DMS153 treated with DMSO at 0.1 percent for 48 hours (cell line): ENCODE data around the gene PCIF1.
"Not testable (repeated sequence)": the region's sequence is repeated elsewhere in the genome, so short reads cannot be mapped to it uniquely, and the experiment has no call there.

Experiments used
- DNase-seq: peaks from one replicate; lab custom pipeline; 2025; ENCODE audit not compliant: unreplicated experiment; lab: John Stamatoyannopoulos, UW

PCIF1 gene

GRCh38 chr20:45988830-45989229 lies 54.3 kb downstream of the PCIF1 start:
- not testable (repeated sequence) for DNase-seq

DNA sequence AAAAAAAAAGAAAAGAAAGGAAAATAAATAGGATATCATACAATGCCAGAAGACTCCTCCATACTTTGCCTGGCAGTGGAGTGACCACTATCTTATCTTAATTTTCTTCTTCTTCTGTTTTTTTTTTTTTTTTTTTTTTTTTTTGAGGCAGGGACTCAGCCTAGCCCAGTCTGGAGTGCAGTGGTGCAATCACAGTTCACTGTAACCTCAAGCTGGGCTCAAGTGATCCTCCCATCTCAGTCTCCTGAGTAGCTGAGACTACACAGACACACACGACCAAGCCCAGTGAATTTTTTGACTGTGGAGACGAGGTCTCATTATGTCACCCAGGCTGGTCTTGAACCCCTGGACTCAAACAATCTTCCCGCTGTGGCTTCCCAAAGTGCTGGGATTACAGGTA lies 57.1 kb downstream of the PCIF1 start:
- DNase-seq: no peak

DNA sequence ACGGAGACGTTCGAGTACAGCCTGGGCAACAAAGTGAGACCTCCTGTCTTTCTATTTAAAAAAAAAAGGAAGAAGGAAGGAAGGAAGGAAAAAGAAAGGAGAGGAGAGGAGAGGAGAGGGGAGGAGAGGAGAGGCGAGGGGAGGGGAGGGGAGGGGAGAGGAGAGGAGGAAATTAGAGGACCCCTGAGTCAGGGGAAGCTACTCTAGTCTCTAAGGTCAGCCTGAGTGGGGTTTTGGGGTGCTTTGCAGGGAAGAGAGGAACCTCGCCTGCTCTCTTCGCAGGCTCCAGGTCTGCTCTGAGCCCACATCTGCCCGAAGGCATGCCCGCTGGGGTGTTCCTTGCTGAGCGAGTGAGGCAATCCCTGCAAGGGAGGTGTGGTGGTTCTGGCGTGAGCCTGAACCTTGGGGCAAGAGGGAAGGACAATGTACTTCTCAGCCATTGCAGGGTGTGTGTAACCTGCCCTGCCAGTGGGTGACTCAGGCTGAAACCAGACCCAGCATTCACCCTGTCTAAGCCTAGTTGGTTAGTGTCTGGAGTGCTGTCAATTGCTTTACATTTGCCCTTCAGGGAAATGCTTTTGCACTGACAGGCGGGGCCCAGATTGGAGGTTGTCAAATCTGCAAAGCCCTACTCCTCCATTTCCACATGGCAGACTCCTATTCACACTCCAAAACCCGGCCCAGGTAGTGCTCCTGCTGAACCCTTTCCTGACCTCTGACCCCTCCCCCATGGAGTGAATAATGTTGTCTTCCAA lies 58.9 kb downstream of the PCIF1 start:
- no peak for DNase-seq

DNA sequence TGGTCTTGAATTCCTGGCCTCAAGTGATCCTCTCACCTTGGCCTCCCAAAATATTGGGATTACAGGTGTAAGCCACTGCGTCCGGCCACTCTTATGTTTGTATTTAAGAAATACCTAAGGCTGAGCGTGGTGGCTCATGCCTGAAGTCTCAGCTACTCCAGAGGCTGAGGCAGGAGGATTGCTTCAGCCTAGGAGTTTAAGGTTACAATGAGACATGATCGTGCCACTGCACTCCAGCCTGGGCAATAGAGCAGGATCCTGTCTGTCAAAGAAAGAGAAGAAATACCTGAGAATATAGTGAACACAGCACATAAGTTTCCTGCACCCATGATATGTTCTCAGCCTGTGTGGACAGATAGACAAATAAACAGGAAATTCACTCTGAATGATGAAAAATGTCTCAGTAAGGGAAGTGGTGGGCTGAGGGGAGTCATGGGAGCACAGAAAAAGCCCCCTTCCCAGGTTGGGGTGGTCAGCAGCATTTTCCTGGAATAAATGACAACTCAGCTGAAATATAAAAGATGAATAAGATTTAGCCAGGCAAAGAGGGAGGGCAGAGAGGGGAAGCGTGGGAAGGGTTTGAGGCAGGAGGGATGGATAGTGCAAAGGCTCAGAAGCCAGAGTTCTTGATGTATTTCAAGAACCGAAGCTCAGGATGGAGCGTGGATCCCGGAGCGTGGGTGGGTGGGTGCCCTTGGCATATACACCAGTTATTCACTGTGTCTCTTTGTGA lies 60.4 kb downstream of the PCIF1 start:
- DNase-seq: no peak

DNA sequence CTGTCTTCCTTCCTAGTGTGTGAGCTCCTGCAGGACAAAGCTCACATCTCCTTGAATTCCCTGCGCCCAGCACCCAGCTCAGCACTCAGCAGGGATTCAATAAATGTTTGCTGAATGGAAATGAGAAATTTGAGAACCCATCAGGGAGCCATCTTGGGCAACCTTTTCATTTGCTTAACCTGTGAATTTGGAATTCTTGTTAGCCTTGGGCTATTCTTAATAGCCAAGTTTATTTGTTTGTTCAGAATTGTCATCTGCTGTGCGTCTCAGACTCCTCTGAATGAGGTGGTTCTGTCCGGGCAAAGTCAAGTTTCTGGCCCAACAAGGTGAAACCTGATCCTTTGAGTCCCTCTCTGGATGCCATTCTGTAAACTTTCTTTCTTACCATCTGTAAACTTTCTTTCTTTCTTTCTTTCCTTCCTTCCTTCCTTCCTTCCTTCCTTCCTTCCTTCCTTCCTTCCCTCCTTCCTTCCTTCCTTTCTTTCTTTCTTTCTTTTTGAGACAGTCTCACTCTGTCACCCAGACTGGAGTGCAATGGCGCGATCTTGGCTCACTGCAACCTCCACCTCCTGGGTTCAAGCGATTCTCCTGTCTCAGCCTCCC lies 61.1 kb downstream of the PCIF1 start:
- not testable (repeated sequence) for DNase-seq

DNA sequence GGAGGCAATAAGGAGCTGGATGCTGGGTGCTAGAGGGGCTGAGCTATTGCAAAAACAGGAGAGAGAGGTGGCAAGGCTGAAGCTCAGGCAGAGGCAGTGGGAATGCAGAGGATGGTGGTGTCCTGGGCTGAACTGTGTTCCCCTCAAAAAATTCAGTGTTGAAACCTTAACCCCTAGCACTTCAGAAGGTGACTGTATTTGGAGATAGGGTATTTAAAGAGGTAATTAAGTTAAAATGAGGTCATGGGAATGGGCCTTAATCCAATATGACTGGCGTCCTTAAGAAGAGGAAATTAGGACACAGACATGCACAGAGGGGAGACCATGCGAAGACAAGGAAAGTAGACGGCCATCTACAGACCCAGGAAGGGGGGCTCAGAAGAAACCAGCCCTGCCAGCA lies 62.7 kb downstream of the PCIF1 start:
- DNase-seq: no peak
